Measurements from ENCODE around the gene EIF5.

EIF5 gene

GRCh38 chr14:103310576-103311095 is 23.4 kb upstream of the EIF5 start:
- DNase-seq (ENCODE audit: low read depth in 2 of 2), result no peak

- no peak for DNase-seq (ENCODE audit: low read depth in 2 of 2)
Observed at GRCh38 chr14:103311171-103311997, 22.7 kb upstream of the EIF5 start.

- DNase-seq (ENCODE audit: low read depth in 2 of 2), result no peak
Observed at GRCh38 chr14:103312006-103312635, 21.9 kb upstream of the EIF5 start.

- DNase-seq (ENCODE audit: low read depth in 2 of 2), result no peak
Observed at GRCh38 chr14:103313704-103314103, 20.3 kb upstream of the EIF5 start.

- DNase-seq (ENCODE audit: low read depth in 2 of 2), result no peak
Observed at GRCh38 chr14:103314496-103315277, 19.4 kb upstream of the EIF5 start.

- no peak for DNase-seq (ENCODE audit: low read depth in 2 of 2)
Observed at GRCh38 chr14:103315351-103315911, 18.6 kb upstream of the EIF5 start.

- no peak for DNase-seq (ENCODE audit: low read depth in 2 of 2)
Observed at GRCh38 chr14:103315941-103316340, 18.1 kb upstream of the EIF5 start.

- DNase-seq (ENCODE audit: low read depth in 2 of 2), result no peak
Observed at GRCh38 chr14:103316721-103317121, 17.3 kb upstream of the EIF5 start.

GRCh38 chr14:103317251-103317650 is 16.8 kb upstream of the EIF5 start:
- no peak for DNase-seq (ENCODE audit: low read depth in 2 of 2)

- no peak for DNase-seq (ENCODE audit: low read depth in 2 of 2)
Observed at GRCh38 chr14:103317976-103318580, 16.0 kb upstream of the EIF5 start.

- DNase-seq (ENCODE audit: low read depth in 2 of 2), result no peak
Observed at GRCh38 chr14:103318750-103319419, 15.2 kb upstream of the EIF5 start.

GRCh38 chr14:103319422-103319821 is 14.6 kb upstream of the EIF5 start:
- no peak for DNase-seq (ENCODE audit: low read depth in 2 of 2)

GRCh38 chr14:103326078-103326477 is 8.0 kb upstream of the EIF5 start:
- DNase-seq (ENCODE audit: low read depth in 2 of 2), result no peak

- no peak for DNase-seq (ENCODE audit: low read depth in 2 of 2)
Observed at GRCh38 chr14:103328941-103329340, 5.1 kb upstream of the EIF5 start.

- DNase-seq (ENCODE audit: low read depth in 2 of 2), result no peak
Observed at GRCh38 chr14:103329401-103330347, 4.4 kb upstream of the EIF5 start.

- DNase-seq (ENCODE audit: low read depth in 2 of 2), result no peak
Observed at GRCh38 chr14:103330536-103330935, 3.5 kb upstream of the EIF5 start.

GRCh38 chr14:103332143-103332919 is 1.7 kb upstream of the EIF5 start:
- DNase-seq (ENCODE audit: low read depth in 2 of 2), result no peak

GRCh38 chr14:103334644-103335622 is 896 bp downstream of the EIF5 start:
- peak; percentile 71 to 87 for DNase-seq (ENCODE audit: low read depth in 2 of 2)
